Measurements from ENCODE around the gene NT5C3A. TPM values are rescaled to one million over a fixed set of nuclear protein-coding genes. Genes with fewer than 3 reads are reported as not detected.

Gene NT5C3A
- total and polyA plus RNA-seq, 2 of the 8 experiments (the other 6 are each of a cell fraction or from before 2014, with no cell fraction given), result 7.5 to 22.7 TPM

GRCh38 chr7:33041631-33042428, 20.7 kb downstream of the NT5C3A start (continued):
- TF ChIP-seq YY1 (IDR thresholded peaks at IDR 0.05; ENCODE audit: low read depth, low read length), result no peak
- TF ChIP-seq, protein P1, sequence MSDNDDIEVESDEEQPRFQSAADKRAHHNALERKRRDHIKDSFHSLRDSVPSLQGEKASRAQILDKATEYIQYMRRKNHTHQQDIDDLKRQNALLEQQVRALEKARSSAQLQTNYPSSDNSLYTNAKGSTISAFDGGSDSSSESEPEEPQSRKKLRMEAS (IDR thresholded peaks at IDR 0.05), result no peak
- TF ChIP-seq SIN3A (conservative IDR thresholded peaks at IDR 0.05 in 1 of 2, IDR thresholded peaks at IDR 0.05 in 1 of 2; ENCODE audit: low read depth in 1 of 2, low read length in 2 of 2), result no peak
- TF ChIP-seq EP300 (IDR thresholded peaks at IDR 0.05; ENCODE audit: borderline replicate concordance in 1 of 2, low read depth in 2 of 2, low read length in 2 of 2), result no peak
- TF ChIP-seq HDAC2 (IDR thresholded peaks at IDR 0.05; ENCODE audit: borderline replicate concordance in 1 of 2, low read depth in 2 of 2, low read length in 2 of 2), result no peak

Measured in H1 (cell line).